Fibroblast of mammary gland (primary cell): ENCODE measurements around the gene OTOR.
A peak's percentile ranks its signal among the peaks of the same experiment; 100 is the strongest.

Experiments used
- DNase-seq: peaks from one replicate; pipeline ENCODE4 v3.0.0-alpha.2; 2010; ENCODE audit warnings: low read depth
- H3K4me3 ChIP-seq: 2 replicates; pipeline ENCODE4 v1.5.1; 2011; ENCODE audit warnings: low read depth, mild to moderate bottlenecking, low read length, moderate library complexity; ENCODE audit not compliant: control insufficient read depth
- TF ChIP-seq, protein P1 (sequence below): conservative IDR thresholded peaks from 2 replicates; pipeline ENCODE4 v1.5.1; 2011; ENCODE audit warnings: low read depth, low read length, inconsistent platforms; ENCODE audit not compliant: control insufficient read depth, insufficient read depth

OTOR gene

DNA sequence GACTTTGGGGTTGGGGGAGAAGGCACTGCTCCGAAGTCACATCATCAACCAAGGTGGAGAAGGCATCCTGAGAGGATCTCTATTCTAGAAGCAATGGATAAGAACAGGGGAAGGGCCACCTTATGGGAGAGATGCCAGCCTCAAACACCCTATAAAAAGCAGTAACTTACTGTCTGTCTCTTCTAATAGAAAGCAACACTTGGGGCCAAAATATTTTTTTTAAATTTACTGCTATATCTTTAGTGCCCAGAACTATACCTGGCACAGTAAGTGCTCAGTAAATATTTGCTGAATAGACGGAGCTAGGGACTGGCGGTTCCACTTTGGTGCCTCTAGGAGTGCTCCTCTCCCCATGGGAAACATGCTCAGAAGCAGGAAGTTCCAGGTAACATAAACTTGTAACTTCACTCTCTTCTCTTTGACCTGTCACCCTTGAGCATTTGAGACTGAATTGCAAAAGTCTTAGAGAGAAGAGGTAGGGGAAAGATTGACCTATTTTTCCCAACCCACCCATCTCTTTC lies 807 bp upstream of the OTOR start:
- no peak for DNase-seq
- no peak overlapping the region for H3K4me3 ChIP-seq
- TF ChIP-seq, protein P1, sequence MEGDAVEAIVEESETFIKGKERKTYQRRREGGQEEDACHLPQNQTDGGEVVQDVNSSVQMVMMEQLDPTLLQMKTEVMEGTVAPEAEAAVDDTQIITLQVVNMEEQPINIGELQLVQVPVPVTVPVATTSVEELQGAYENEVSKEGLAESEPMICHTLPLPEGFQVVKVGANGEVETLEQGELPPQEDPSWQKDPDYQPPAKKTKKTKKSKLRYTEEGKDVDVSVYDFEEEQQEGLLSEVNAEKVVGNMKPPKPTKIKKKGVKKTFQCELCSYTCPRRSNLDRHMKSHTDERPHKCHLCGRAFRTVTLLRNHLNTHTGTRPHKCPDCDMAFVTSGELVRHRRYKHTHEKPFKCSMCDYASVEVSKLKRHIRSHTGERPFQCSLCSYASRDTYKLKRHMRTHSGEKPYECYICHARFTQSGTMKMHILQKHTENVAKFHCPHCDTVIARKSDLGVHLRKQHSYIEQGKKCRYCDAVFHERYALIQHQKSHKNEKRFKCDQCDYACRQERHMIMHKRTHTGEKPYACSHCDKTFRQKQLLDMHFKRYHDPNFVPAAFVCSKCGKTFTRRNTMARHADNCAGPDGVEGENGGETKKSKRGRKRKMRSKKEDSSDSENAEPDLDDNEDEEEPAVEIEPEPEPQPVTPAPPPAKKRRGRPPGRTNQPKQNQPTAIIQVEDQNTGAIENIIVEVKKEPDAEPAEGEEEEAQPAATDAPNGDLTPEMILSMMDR = no peak

DNA sequence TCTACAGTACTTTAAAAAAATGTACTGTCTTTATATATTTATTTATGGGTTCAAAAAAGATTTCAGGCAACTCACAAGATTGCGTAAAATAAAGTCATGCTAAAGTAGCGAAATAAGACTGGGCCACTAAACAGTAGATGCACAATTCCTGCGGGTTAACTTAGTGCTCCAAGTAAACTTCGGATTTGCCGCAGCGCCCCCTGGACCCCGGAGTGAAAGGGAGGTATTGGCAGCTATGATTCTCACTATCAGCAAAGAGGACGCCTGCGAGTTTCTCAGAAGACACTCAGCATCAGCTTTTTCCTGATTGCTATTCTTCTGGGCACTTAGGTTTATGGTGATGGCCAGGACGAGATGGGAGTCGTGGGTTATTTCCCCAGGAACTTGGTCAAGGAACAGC lies 1.4 kb downstream of the OTOR start:
- DNase-seq = no peak
- TF ChIP-seq, protein P1 = no peak
- H3K4me3 ChIP-seq = no peak overlapping the region

DNA sequence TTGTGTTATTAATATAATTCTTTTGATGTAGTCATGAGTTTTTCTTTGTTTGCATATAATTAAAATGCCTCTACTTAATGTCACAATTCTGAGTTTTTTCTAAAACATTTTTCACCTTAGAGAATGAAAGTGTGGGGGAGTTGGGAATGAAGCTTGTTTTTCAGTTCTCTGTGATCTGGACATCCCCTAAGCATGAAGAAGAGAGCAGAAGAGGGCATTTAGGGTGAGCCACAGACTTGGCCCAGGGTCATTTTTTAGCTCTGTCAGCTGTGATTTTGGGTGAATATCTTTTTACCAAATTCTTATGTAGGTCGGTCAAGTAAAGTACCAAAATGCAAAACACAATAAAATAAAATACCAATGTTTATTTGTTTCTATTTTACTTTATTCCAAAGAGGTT lies 3.9 kb downstream of the OTOR start:
- no peak overlapping the region for H3K4me3 ChIP-seq
- no peak for DNase-seq
- TF ChIP-seq, protein P1 = no peak

DNA sequence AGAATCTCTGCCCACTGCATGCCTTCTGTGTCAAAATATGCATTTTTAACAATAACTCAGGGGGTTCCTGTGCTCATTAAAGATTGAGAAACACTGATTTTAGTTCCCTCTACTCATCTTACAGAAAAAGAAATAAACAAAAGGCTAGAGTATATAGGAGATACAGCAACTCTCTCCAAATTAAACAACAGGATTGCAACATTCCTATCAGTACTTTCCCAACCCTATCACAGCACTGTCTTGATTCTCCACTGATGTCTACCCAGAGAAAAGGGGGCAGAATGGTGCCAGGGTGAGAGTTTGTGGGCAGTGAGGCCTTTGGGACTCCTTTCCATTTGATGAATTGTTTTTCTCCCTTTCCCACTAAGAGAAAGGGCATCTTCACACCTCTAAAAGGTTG lies 4.7 kb downstream of the OTOR start:
- TF ChIP-seq, protein P1 = no peak
- no peak overlapping the region for H3K4me3 ChIP-seq
- DNase-seq = no peak

DNA sequence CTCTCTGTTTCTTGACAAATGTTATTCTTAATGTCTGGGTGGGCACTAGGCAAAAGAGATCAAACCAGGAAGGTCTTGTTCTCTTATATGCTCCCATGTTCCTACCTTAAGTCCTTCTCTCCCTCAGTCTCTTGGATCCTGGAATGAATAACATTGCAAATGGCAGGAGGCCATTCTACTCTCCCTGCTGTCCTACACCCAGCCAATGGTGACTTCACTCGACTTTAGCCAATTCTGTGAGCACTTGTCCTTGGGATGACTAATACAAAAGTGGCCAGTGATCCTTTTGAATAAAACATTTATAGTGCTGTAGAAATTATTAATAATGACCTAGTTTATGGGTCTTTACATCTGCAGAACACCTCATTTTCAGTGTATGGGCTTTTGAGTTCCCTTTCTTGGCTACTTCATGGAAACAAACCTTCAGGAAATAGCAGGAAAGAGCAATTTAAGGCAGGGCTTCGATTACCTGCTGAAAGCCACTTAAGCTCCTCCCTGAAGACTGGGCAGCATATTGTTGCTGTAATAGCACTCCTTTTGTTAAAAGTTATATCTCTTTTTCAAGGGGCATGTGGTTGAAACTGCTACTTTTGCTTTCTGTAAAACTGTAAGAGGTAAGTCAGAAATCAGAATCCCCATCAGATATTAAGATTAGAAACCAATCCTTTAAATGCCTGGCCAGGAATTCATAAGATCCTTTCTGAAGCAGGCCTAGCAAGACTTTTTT lies 10.5 kb downstream of the OTOR start:
- DNase-seq = peak; percentile 2
- TF ChIP-seq, protein P1 = no peak
- H3K4me3 ChIP-seq = no peak overlapping the region

DNA sequence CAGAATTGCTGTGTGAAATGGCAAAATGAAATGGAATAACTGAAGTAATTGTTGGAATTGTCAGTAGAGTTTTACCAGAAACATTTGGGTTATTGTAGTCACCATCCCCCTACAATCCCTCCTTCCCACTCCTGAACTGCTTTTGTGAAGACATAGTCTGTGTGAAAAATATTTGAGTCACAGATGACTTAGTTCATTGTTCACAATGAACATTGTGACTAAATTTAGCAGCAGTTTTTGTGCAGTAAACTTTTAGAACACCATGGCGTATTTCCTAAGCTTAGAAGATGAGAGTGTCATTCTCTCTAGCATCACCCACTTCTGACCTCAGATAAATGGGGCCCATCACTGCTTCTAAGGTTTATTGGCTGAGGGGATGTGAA lies 11.0 kb downstream of the OTOR start:
- TF ChIP-seq, protein P1 = no peak
- no peak overlapping the region for H3K4me3 ChIP-seq
- DNase-seq = no peak
